Measurements from ENCODE around the gene HYAL1.
A peak's percentile ranks its signal among the peaks of the same experiment; 100 is the strongest.

Gene HYAL1

DNA sequence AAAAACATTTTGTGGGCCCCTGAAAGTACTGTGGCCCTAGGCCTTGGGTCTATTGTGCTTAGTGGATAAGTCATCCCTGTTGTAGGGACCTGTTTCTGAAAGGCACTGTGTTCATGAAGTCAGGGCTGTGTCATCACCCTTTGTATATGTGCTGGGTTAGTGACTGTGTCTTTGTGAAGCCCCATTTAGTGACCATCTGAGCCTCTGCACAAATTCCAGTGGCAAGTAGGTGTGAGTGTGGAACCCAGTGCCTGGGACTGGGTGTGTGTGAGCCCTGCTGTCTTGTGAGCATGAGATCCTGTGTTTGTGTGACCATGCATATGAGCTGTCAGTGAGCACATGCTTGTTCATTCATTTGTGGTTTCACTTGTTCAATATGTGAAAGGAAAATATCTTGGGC lies 1.2 kb upstream of the HYAL1 start:
- no peak overlapping the region for H3K4me3 Mint-ChIP-seq
- peak overlapping the region in 1 of 3 experiments; percentile 20 for H3K27ac Mint-ChIP-seq
- peaks cover 22% of the 10 kb centered on the region for H3K36me3 Mint-ChIP-seq (ENCODE audit: low read depth)
- H3K4me1 Mint-ChIP-seq, result peaks cover 9% of the 10 kb centered on the region
- no peaks in the 10 kb centered on the region for H3K27me3 Mint-ChIP-seq (ENCODE audit: low read depth)
- TF ChIP-seq, protein P1, sequence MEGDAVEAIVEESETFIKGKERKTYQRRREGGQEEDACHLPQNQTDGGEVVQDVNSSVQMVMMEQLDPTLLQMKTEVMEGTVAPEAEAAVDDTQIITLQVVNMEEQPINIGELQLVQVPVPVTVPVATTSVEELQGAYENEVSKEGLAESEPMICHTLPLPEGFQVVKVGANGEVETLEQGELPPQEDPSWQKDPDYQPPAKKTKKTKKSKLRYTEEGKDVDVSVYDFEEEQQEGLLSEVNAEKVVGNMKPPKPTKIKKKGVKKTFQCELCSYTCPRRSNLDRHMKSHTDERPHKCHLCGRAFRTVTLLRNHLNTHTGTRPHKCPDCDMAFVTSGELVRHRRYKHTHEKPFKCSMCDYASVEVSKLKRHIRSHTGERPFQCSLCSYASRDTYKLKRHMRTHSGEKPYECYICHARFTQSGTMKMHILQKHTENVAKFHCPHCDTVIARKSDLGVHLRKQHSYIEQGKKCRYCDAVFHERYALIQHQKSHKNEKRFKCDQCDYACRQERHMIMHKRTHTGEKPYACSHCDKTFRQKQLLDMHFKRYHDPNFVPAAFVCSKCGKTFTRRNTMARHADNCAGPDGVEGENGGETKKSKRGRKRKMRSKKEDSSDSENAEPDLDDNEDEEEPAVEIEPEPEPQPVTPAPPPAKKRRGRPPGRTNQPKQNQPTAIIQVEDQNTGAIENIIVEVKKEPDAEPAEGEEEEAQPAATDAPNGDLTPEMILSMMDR (IDR thresholded peaks at IDR 0.05; ENCODE audit: unreplicated experiment in 3 of 3), result no peak
- peaks cover 8% of the 10 kb centered on the region for H3K9me3 Mint-ChIP-seq

DNA sequence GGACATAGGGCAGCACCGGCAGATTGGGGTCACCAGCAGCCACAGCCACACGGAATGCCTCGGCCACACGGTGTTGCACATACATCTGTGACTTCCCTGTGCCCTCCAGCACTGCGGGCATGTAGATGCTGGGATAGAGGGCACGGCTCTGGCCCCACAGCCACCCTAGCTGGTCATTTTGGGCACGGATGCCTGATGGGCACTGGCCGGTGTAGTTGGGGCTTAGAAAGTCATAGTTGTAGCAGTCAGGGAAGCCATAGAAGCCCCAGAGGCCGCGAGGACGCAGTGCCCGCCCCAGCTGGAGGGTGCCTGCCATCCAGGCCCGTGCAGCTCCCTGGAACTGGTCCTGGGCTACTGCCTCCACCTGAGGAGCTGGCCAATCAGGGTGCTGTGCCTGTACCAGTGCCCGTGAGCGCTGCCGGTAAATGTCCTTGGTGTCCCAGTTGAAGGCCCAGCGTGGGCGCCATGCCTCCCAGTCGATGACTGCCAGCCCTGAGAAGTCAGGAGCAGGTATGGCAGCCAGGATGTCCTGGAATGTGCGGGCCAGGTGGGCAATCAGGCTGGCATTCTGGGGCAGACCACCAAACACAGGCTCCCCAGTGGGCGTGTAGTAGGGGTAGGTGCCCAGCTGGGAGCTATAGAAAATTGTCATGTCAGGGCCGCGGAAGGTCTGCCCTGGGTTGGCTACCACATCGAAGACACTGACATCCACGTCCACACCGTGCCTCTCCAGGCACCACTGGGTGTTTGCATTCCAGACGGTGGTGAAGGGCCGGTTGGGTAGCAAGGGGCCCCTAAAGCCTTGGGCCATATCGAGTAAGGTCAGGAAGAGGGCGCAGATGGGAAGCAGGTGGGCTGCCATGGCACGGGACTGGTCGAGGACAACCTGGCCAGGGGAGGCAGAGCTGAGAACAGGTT lies 1.0 kb downstream of the HYAL1 start:
- Mint-ChIP-seq H3K4me3 (peak overlapping the region in 1 of 3 experiments; percentile 9), H3K27ac (peak overlapping the region in 2 of 3 experiments; percentile 79 to 86), H3K36me3 (ENCODE audit: low read depth) (peaks cover 7% of the 10 kb centered on the region), H3K9me3 (no peaks in the 10 kb centered on the region), H3K27me3 (ENCODE audit: low read depth) (no peaks in the 10 kb centered on the region), H3K4me1 (peaks cover 16% of the 10 kb centered on the region)
- TF ChIP-seq, protein P1 (IDR thresholded peaks at IDR 0.05; ENCODE audit: unreplicated experiment in 3 of 3), result no peak

DNA sequence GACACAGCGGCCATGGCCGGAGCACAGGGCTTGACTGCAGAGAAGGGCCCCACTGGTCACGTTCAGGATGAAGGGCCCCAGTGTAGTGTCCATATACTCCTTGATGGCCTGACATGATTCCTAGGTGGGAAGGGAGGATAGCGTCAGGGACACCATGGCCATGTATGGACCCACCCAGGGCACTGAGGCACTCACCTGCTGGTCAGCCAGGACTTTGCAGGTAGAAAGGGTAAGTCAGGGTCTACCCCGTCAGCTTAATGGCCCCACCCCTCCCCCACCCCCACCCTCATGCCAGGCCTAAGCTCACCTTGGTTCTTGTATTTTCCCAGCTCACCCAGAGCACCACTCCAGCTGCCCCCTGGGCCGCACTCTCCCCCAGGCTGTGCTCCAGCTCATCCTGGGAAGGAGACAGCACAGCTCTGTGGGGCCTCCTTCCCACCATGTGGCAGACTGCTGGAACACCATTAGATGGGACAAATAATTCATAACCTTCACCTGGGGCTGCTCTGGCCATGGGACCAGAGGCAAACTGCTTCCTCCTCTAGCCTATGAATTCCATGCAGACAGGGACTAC lies 2.6 kb downstream of the HYAL1 start:
- Mint-ChIP-seq H3K4me1 (peaks cover 16% of the 10 kb centered on the region), H3K4me3 (peak overlapping the region; percentile 91 to 99 (median 97)), H3K36me3 (ENCODE audit: low read depth) (peaks cover 5% of the 10 kb centered on the region), H3K27ac (peak overlapping the region; percentile 81 to 96 (median 90)), H3K9me3 (no peaks in the 10 kb centered on the region), H3K27me3 (ENCODE audit: low read depth) (no peaks in the 10 kb centered on the region)
- TF ChIP-seq, protein P1 (IDR thresholded peaks at IDR 0.05; ENCODE audit: unreplicated experiment in 3 of 3), result no peak

DNA sequence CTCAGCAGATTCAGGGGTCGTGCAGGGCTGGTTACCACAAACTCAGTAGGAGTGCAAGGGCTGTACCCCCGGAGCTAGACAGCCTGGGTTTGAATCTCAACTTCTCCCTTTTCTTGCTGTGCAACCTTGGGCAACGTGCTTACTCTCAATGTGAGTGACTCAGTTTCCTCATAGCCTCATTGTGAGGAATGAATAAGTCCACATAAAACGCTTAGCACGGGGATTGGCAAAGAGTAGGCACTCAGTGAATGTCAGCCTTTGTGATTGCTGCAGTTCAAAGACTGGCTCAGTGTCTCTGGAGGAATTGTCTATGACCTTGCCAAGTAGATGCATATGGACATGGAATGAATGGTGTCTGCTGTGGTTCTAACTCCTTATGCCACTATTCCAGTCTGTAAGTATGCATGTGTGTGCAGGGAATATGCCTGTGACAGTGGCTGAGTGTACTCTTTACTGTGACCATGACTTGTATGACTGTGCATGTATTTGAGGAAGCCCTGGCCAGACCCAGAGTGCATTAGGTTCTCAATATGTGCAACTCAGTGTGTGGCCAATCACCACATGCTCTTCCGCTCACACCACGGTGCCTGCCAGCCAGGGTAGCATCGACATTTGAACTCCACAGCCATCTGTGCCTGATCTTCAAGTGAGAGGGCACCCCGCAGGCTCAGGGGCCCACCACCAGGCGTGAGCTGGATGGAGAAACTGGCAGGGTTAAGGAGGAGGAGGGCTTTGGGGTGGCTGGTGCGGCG lies 3.3 kb downstream of the HYAL1 start:
- Mint-ChIP-seq H3K27ac (peak overlapping the region; percentile 81 to 96 (median 90)), H3K4me3 (peak overlapping the region; percentile 91 to 99 (median 97)), H3K27me3 (ENCODE audit: low read depth) (no peaks in the 10 kb centered on the region), H3K4me1 (peaks cover 16% of the 10 kb centered on the region), H3K9me3 (no peaks in the 10 kb centered on the region), H3K36me3 (ENCODE audit: low read depth) (peaks cover 4% of the 10 kb centered on the region)
- TF ChIP-seq, protein P1 (IDR thresholded peaks at IDR 0.05; ENCODE audit: unreplicated experiment in 3 of 3), result no peak

DNA sequence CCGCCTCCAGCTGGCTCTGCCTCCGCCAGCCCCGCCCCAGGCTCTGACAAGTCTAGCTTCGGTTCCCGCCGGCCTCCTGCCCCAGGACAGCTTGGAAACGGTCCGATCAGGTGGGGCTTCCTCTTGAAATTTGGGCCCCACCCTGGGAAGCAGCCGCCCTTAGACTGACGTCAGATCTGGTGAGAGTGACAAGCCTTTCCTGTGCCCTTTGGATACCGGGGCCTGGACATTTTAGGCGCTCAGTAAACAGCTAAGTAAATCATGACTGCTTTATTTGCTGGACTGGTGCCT lies 3.8 kb downstream of the HYAL1 start:
- Mint-ChIP-seq H3K4me1 (peaks cover 16% of the 10 kb centered on the region), H3K9me3 (no peaks in the 10 kb centered on the region)
- TF ChIP-seq, protein P1 (IDR thresholded peaks at IDR 0.05; ENCODE audit: unreplicated experiment in 3 of 3), result no peak

More for the DNA sequence above, 3.8 kb downstream of the HYAL1 start:
- H3K4me3 Mint-ChIP-seq, result peak overlapping the region; percentile 91 to 99 (median 97)
- H3K36me3 Mint-ChIP-seq (ENCODE audit: low read depth), result peaks cover under 1% of the 10 kb centered on the region
- peak overlapping the region; percentile 81 to 96 (median 90) for H3K27ac Mint-ChIP-seq
- H3K27me3 Mint-ChIP-seq (ENCODE audit: low read depth), result no peaks in the 10 kb centered on the region

Measured in nephron (organoid).